K562 (cell line): Measurements from ENCODE around the gene HAGHL. TPM values are rescaled to one million over a fixed set of nuclear protein-coding genes. Genes with fewer than 3 reads are reported as not detected.
A peak's percentile ranks its signal among the peaks of the same experiment; 100 is the strongest.

Experiments
- ATAC-seq: fragments of 200-7000 bp; cut with Tn5 transposase; 3 replicates; pipeline ENCODE4 v1.9.1; 2020; ENCODE audit warnings: moderate library complexity
- BruUV-seq: library from RNA; stranded (reverse); fragments of 400-500 nt; replicated peaks from 2 replicates; lab custom pipeline; 2021; lab: Mats Ljungman, UMichigan
- CTCF ChIA-PET: fragments of 300-600 bp; formaldehyde crosslinking; extraction: SDS; loops from one replicate; lab custom pipeline; 2021; ENCODE audit warnings: low intra/inter-chr PET ratio; lab: Yijun Ruan, JAX
- POLR2A ChIA-PET: fragments of 300-600, 350-650 bp; sonication (Branson Sonifier 250); formaldehyde crosslinking; extraction: SDS; loops from one replicate; lab custom pipeline; 2021; ENCODE audit warnings: antibody characterized with exemption, inconsistent platforms; lab: Yijun Ruan, JAX
- DNase-seq, 4 experiments: peaks; one replicate each; pipeline versions ENCODE4 v3.0.0 to v3.0.0-alpha.2; 2011 to 2018; ENCODE audit warnings: low spot score in 3 of 4, mixed read lengths in 3 of 4; ENCODE audit errors: extremely low read depth in 1 of 4
- FAIRE-seq: peaks from 2 replicates; lab custom pipeline; 2011; peaks lifted over from hg19 to GRCh38; lab: Jason Lieb, UNC
- H2AFZ ChIP-seq: 2 replicates; pipeline ENCODE4 v1.6.0; 2011; ENCODE audit warnings: low read depth, low read length, control low read depth, inconsistent platforms
- H3K27ac ChIP-seq: fragments of 200-600 bp; 3 replicates; pipeline ENCODE4 v1.8.0; 2011; ENCODE audit warnings: low read depth, mild to moderate bottlenecking, control low read depth, inconsistent platforms, low read length, moderate library complexity, mixed read lengths; ENCODE audit errors: extremely low read depth
- H3K27me3 ChIP-seq, 2 experiments: fragments of 300-600 bp in 1 of 2; 2 replicates in 1 of 2; 3 replicates in 1 of 2; pipeline versions ENCODE4 v1.6.0 to v1.8.0; 2011; ENCODE audit warnings: inconsistent platforms in 2 of 2, low read length in 2 of 2, mild to moderate bottlenecking in 1 of 2, mixed read lengths in 1 of 2, moderate library complexity in 1 of 2; ENCODE audit not compliant: control insufficient read depth in 2 of 2, insufficient read depth in 2 of 2
- H3K36me3 ChIP-seq: fragments of 300-600 bp; 3 replicates; pipeline ENCODE4 v1.8.0; 2011; ENCODE audit warnings: mild to moderate bottlenecking, low read length, inconsistent platforms; ENCODE audit not compliant: control insufficient read depth, insufficient read depth
- H3K4me1 ChIP-seq, 2 experiments: fragments of 200-600 bp in 1 of 2; replicated peaks in 1 of 2; 2 replicates in 1 of 2; 3 replicates in 1 of 2; pipeline versions ENCODE4 v1.5.1 to v1.8.0; 2011; ENCODE audit warnings: inconsistent platforms in 2 of 2, low read length in 2 of 2, mild to moderate bottlenecking in 1 of 2, mixed read lengths in 1 of 2, moderate library complexity in 1 of 2; ENCODE audit not compliant: control insufficient read depth in 2 of 2, insufficient read depth in 2 of 2
- H3K4me2 ChIP-seq: 2 replicates; pipeline ENCODE4 v1.6.1; 2011; ENCODE audit warnings: low read length, control low read depth, inconsistent platforms, mixed read lengths; ENCODE audit not compliant: insufficient read depth
- H3K4me3 ChIP-seq: fragments of 200-600 bp; sonication (generic), shearing (Covaris generic); 2 replicates; pipeline ENCODE4 v1.5.1; 2016; ENCODE audit warnings: control low read depth, inconsistent platforms
- H3K79me2 ChIP-seq: fragments of 200-600 bp; 3 replicates; pipeline ENCODE4 v1.8.0; 2011; ENCODE audit warnings: low read length, inconsistent platforms; ENCODE audit not compliant: control insufficient read depth, insufficient read depth
- H3K9ac ChIP-seq, 2 experiments: 2 replicates each; pipeline versions ENCODE4 v1.6.0 to v1.6.1; 2011; ENCODE audit warnings: low read depth in 2 of 2, low read length in 2 of 2, control low read depth in 1 of 2, inconsistent platforms in 1 of 2, mild to moderate bottlenecking in 1 of 2, mixed read lengths in 1 of 2; ENCODE audit not compliant: insufficient read depth in 1 of 2
- H3K9me1 ChIP-seq: one replicate; pipeline ENCODE4 v1.6.0; 2011; ENCODE audit warnings: inconsistent platforms, mild to moderate bottlenecking, low read length, moderate library complexity; ENCODE audit not compliant: control insufficient read depth, insufficient read depth
- H3K9me3 ChIP-seq: replicated peaks from 2 replicates; pipeline ENCODE4 v1.5.1; 2011; ENCODE audit warnings: low read depth, low read length, inconsistent platforms; ENCODE audit not compliant: control insufficient read depth, insufficient read depth
- H4K20me1 ChIP-seq: replicated peaks from 2 replicates; pipeline ENCODE4 v1.6.1; 2011; ENCODE audit warnings: low read length, inconsistent platforms, mixed read lengths; ENCODE audit not compliant: control insufficient read depth, insufficient read depth
- COPS2 ChIP-seq: fragments of 450-650 bp; conservative IDR thresholded peaks from 2 replicates; pipeline ENCODE4 v1.6.1; 2016; ENCODE audit warnings: mild to moderate bottlenecking, moderate library complexity
- ELF2 ChIP-seq: fragments of 250-450 bp; sonication (Bioruptor Pico); IDR thresholded peaks from 2 replicates; pipeline ENCODE4 v1.5.0; 2021; ENCODE audit warnings: mild to moderate bottlenecking
- EWSR1 ChIP-seq: fragments of 450-650 bp; IDR thresholded peaks from 2 replicates; pipeline ENCODE4 v1.6.1; 2018; ENCODE audit warnings: borderline replicate concordance, mild to moderate bottlenecking, low read depth, moderate library complexity; ENCODE audit not compliant: partially characterized antibody
- GTF3C2 ChIP-seq: IDR thresholded peaks from 3 replicates; pipeline ENCODE4 v1.6.1; 2011; ENCODE audit warnings: borderline replicate concordance, mild to moderate bottlenecking, moderate library complexity; ENCODE audit not compliant: insufficient read length; ENCODE audit errors: extremely low read depth
- HOMEZ ChIP-seq: fragments of 250-450 bp; sonication (Bioruptor Pico); IDR thresholded peaks from 2 replicates; pipeline ENCODE4 v1.4.0; 2020; ENCODE audit warnings: mild to moderate bottlenecking, moderate library complexity
- MAFG ChIP-seq: fragments of 450-650 bp; conservative IDR thresholded peaks from 2 replicates; pipeline ENCODE4 v1.6.1; 2016; ENCODE audit warnings: missing genetic modification characterization, missing compliant biosample characterization
- MTA1 ChIP-seq: fragments of 450-650 bp; IDR thresholded peaks from 2 replicates; pipeline ENCODE4 v1.6.1; 2017; ENCODE audit warnings: borderline replicate concordance
- NELFE ChIP-seq: IDR thresholded peaks from 2 replicates; pipeline ENCODE4 v1.6.1; 2011; ENCODE audit warnings: mild to moderate bottlenecking; ENCODE audit not compliant: insufficient read depth, insufficient read length
- PCBP2 ChIP-seq: fragments of 200-400 bp; formaldehyde crosslinking; IDR thresholded peaks from 2 replicates; pipeline ENCODE4 v1.6.1; 2018; ENCODE audit warnings: low read length, low read depth, mild to moderate bottlenecking, moderate library complexity; ENCODE audit not compliant: poor library complexity, severe bottlenecking
- SRF ChIP-seq, 2 experiments: fragments of 250-450, 450-650 bp in 1 of 2; sonication (Bioruptor Pico) in 1 of 2; sonication (generic) in 1 of 2; formaldehyde crosslinking; IDR thresholded peaks; 2 replicates each; pipeline versions ENCODE4 v1.5.0 to v1.5.1; 2020 to 2022; ENCODE audit warnings: mild to moderate bottlenecking in 1 of 2, missing genetic modification reagents in 1 of 2
- ZNF12 ChIP-seq: sonication (generic); formaldehyde crosslinking; IDR thresholded peaks from 2 replicates; pipeline ENCODE4 v1.4.0; 2020; ENCODE audit warnings: mild to moderate bottlenecking, missing genetic modification reagents
- ZNF143 ChIP-seq: sonication (generic); formaldehyde crosslinking; IDR thresholded peaks from 2 replicates; pipeline ENCODE4 v1.9.0; 2022; ENCODE audit warnings: mild to moderate bottlenecking, missing genetic modification reagents
- WGBS: fragments of 100-300 bp; shearing (Covaris generic); methylation state at CpG from one replicate; pipeline ENCODE4 v1.1.6; 2016; ENCODE audit warnings: low coverage, mixed read lengths; ENCODE audit not compliant: insufficient coverage; ENCODE audit errors: missing lambda C conversion rate; 5-methylcytosine and 5-hydroxymethylcytosine counted together
- in situ Hi-C: fragments of 300-500 bp; cut with MboI; formaldehyde crosslinking; loops from 4 replicates; pipeline ENCODE4 v1.15.0; 2018; ENCODE audit warnings: inconsistent platforms, mixed read lengths
- intact Hi-C: fragments of 100-400 bp; cut with micrococcal nuclease; formaldehyde crosslinking; loops from 2 replicates; pipeline ENCODE4 v1.14.2; 2022
- polyA plus RNA-seq, 8 experiments: library from polyadenylated mRNA; depleted of rRNA in 4 of 8; stranded (reverse) in 5 of 8; unstranded in 3 of 8; fragments of >200 nt; fragmentation: Nextera tagmentation in 2 of 8; fragmentation: Illumina TruSeq in 1 of 8; extraction: Ambion mirVana in 2 of 8; extraction: Trizol in 1 of 8; gene quantifications; 2 replicates each; pipeline versions ENCODE4 v1.2.1 to v1.2.3, GENCODE V29; 2011 to 2014; ENCODE audit warnings: inconsistent platforms in 1 of 8, missing spikeins in 1 of 8
- total RNA-seq, 7 experiments: library from RNA; depleted of rRNA in 6 of 7; stranded (reverse); fragments of >200 nt in 6 of 7; fragmentation: Illumina TruSeq in 2 of 7; extraction: Trizol in 2 of 7; gene quantifications; 2 replicates each; pipeline versions ENCODE4 v1.2.1 to v1.2.3, GENCODE V29; 2011 to 2021; ENCODE audit warnings: low replicate concordance in 1 of 7

HAGHL gene
- total and polyA plus RNA-seq, 9 of the 15 experiments (the other 6 are each of a cell fraction or from before 2014, with no cell fraction given): 0.31 to 83.4 (median 20.7) TPM

- TF ChIP-seq COPS2 (no peak), ELF2 (no peak)
Measured at GRCh38 chr16:759110-759910, 32.4 kb downstream of the HAGHL start (continued).

- Histone ChIP-seq H3K4me3 (no peak overlapping the region), H3K9me3 (no peaks in the 10 kb centered on the region), H3K79me2 (no peaks in the 10 kb centered on the region), H3K9me1 (no peaks in the 10 kb centered on the region), H3K27me3 (no peaks in the 10 kb centered on the region), H3K4me2 (no peak overlapping the region), H3K27ac (no peak overlapping the region), H3K9ac (peak overlapping the region in 1 of 2 experiments; percentile 81; a peak in 2 of 4 replicates), H2AFZ (no peak overlapping the region), H4K20me1 (no peaks in the 10 kb centered on the region), H3K36me3 (no peaks in the 10 kb centered on the region), H3K4me1 (peaks cover 2 to 57% of the 10 kb centered on the region in 2 experiments; a peak in 4 of 5 replicates)
- ChIA-PET POLR2A (interaction anchor here (1.0 to 2.1 kb wide), 3 partner anchors 9 to 30 kb away, joined by 3 to 4 read pairs (median 4); no protein-coding TSS in a partner anchor), CTCF (no interaction called here)
- no TSS peak for BruUV-seq
- ATAC-seq (no peak), FAIRE-seq (no peak), DNase-seq (no peak)
- intact Hi-C loops (no loop called here), in situ Hi-C loops (no loop called here)
- WGBS: 60% methylated on average over 12 of the region's 15 CpGs
- TF ChIP-seq SRF (CRISPR knock-in tag; IDR thresholded peaks at IDR 0.05): no peak
- no peak for TF ChIP-seq ZNF143 (CRISPR knock-in tag)
- TF ChIP-seq EWSR1: no peak
- TF ChIP-seq ZNF12 (CRISPR knock-in tag): no peak
- TF ChIP-seq HOMEZ (CRISPR knock-in tag): no peak
- no peak for TF ChIP-seq PCBP2
- TF ChIP-seq MAFG (tag): no peak
- TF ChIP-seq MTA1: no peak
- TF ChIP-seq NELFE: no peak
- TF ChIP-seq GTF3C2: no peak
Measured at GRCh38 chr16:760065-760464, 33.2 kb downstream of the HAGHL start.
